Fibroblast of villous mesenchyme (primary cell): ENCODE data around the gene PSD. TPM values are rescaled to one million over a fixed set of nuclear protein-coding genes. Genes with fewer than 3 reads are reported as not detected.

Experiments
- DNase-seq: peaks from one replicate; pipeline ENCODE4 v3.0.0-alpha.2; 2010; ENCODE audit warnings: low read depth
- H3K4me3 ChIP-seq: 2 replicates; pipeline ENCODE4 v1.5.1; 2011; ENCODE audit warnings: low read depth, mild to moderate bottlenecking, low read length
- total RNA-seq: library from RNA; depleted of rRNA; stranded (reverse); fragments of >200 nt; gene quantifications from 2 replicates; pipeline ENCODE4 v1.2.3, GENCODE V29; 2012
- TF ChIP-seq, protein P1 (sequence below): IDR thresholded peaks from 2 replicates; pipeline ENCODE4 v1.5.1; 2012; ENCODE audit warnings: low read depth, mild to moderate bottlenecking, low read length; ENCODE audit not compliant: insufficient read depth

The PSD gene
- total RNA-seq, 1 donor, result 2.2 TPM

DNA sequence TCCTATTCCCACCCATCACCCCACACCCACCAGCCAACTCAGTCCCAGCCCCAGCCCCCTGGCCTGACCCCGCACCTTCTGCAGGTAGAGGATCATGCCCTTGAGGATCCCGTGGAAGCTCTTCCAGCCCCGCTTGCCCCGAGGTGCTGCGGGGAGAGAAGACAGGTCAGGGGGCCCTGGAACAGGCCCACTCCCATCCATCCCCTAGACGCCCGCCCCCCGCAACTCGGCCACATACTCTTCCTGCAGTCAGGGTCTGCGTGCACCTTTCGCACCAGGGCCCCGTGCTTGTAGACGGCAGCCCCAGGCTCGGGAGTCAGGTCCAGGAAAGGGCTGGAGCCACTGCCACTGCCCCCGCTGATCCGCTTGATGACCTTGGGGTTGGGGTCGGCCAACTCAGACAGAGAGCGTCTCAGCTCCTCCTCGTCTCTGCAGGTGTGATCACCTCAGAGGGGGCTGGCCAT is 13.4 kb downstream of the PSD start:
- TF ChIP-seq, protein P1, sequence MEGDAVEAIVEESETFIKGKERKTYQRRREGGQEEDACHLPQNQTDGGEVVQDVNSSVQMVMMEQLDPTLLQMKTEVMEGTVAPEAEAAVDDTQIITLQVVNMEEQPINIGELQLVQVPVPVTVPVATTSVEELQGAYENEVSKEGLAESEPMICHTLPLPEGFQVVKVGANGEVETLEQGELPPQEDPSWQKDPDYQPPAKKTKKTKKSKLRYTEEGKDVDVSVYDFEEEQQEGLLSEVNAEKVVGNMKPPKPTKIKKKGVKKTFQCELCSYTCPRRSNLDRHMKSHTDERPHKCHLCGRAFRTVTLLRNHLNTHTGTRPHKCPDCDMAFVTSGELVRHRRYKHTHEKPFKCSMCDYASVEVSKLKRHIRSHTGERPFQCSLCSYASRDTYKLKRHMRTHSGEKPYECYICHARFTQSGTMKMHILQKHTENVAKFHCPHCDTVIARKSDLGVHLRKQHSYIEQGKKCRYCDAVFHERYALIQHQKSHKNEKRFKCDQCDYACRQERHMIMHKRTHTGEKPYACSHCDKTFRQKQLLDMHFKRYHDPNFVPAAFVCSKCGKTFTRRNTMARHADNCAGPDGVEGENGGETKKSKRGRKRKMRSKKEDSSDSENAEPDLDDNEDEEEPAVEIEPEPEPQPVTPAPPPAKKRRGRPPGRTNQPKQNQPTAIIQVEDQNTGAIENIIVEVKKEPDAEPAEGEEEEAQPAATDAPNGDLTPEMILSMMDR, result no peak

GRCh38 chr10:102404361-102405107 is 14.1 kb downstream of the PSD start:
- no peak overlapping the region for H3K4me3 ChIP-seq
- TF ChIP-seq, protein P1, result no peak
- no peak for DNase-seq

More for the DNA sequence above, 13.4 kb downstream of the PSD start:
- H3K4me3 ChIP-seq, result no peak overlapping the region
- no peak for DNase-seq

DNA sequence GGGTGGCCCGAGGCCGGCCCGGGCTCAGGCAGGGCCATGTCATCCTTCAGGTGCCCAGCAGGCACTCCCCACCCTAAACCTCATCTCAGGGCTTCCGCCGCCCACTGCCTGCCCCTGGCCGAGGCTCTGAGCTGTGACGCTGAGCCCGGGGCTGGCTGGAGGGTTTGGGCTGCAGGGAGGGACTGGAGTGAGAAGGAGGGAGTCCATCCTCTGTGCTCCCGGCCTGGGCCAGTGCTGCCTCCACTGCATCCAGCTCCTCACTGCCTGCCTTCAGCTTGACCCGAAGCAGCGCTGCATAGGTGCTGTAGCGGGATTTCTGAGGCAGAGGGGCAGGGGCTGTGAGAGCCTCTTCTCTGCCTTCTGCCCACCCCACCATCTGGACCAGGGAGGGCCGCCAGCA is 15.5 kb downstream of the PSD start:
- TF ChIP-seq, protein P1, result no peak
- no peak for DNase-seq
- no peak overlapping the region for H3K4me3 ChIP-seq

- no peak overlapping the region for H3K4me3 ChIP-seq
- DNase-seq, result no peak
- TF ChIP-seq, protein P1, result no peak
Observed at GRCh38 chr10:102402512-102402896, 16.1 kb downstream of the PSD start.

DNA sequence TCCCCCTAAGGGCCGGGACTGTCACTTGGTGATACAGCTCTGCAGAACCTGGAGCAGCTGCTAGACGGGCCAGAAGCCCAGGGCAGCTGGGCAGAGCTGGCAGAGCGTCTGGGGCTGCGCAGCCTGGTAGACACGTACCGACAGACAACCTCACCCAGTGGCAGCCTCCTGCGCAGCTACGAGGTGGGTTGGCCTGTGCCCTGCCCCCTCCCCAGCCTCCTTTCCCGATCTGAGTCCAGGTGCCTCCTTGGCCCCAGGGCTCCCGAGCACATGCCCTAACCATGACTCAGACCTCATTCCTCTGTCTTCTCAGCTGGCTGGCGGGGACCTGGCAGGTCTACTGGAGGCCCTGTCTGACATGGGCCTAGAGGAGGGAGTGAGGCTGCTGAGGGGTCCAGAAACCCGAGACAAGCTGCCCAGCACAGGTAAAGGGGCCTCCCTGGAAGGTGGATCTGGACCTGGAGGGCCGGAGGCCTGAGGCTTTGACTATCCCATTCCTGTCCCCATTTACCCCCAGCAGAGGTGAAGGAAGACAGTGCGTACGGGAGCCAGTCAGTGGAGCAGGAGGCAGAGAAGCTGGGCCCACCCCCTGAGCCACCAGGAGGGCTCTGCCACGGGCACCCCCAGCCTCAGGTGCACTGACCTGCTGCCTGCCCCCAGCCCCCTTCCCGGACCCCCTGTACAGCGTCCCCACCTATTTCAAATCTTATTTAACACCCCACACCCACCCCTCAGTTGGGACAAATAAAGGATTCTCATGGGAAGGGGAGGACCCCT is 16.7 kb downstream of the PSD start:
- TF ChIP-seq, protein P1, result no peak
- no peak overlapping the region for H3K4me3 ChIP-seq
- DNase-seq, result peak; percentile 24

DNA sequence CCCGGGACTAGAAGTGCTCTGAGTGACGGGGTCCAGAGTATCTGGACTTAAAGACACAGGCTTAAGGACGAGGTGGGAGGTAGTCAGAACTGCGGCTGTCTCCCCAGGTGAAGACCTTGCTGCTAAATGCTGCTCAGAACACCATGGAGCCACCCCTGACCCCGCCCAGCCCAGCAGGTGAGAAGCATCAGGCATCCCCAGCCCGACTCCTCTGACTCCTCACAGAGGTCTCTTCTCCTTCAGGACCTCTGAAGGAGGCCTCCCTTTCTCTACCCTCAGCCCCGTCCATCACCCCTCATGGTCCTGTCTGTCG is 17.3 kb downstream of the PSD start:
- TF ChIP-seq, protein P1, result no peak
- DNase-seq, result no peak
- no peak overlapping the region for H3K4me3 ChIP-seq
